HL-60 (cell line): ENCODE data around the gene ZFR.

Experiments used
- GABPA ChIP-seq: IDR thresholded peaks from 2 replicates; pipeline ENCODE4 v1.6.1; 2012; ENCODE audit warnings: low read depth
- POLR2AphosphoS5 ChIP-seq: IDR thresholded peaks from 2 replicates; pipeline ENCODE4 v1.6.1; 2012; ENCODE audit warnings: low read depth
- SPI1 ChIP-seq: IDR thresholded peaks from 2 replicates; pipeline ENCODE4 v1.6.1; 2012; ENCODE audit warnings: low read depth, mild to moderate bottlenecking, borderline replicate concordance
- TF ChIP-seq, protein P1 (sequence below): IDR thresholded peaks from one replicate; pipeline ENCODE4 v1.5.1; 2011; ENCODE audit warnings: low read length, control low read depth, inconsistent platforms; ENCODE audit not compliant: insufficient read depth
- TF ChIP-seq, protein P2 (sequence below): IDR thresholded peaks from 2 replicates; pipeline ENCODE4 v1.6.1; 2012; ENCODE audit warnings: low read depth; ENCODE audit not compliant: insufficient replicate concordance

DNA sequence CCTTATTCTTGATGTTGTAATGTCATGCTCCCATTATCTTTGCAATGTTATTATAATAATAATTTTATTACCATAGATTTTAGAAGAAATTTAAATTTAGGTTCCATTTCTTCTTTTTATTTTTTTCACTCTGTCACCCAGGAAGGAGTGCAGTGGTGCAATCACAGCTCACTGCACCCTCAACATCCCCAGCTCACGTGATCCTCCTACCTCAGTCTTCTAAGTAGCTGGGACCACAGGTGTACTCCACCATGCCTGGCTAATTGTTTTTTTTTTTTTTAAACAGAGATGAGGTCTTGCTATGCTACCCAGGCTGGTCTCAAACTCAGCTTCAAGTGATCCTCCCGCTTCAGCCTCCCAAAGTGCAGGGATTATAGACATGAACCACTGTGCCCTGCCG lies 11.9 kb downstream of the ZFR start:
- TF ChIP-seq, protein P1, sequence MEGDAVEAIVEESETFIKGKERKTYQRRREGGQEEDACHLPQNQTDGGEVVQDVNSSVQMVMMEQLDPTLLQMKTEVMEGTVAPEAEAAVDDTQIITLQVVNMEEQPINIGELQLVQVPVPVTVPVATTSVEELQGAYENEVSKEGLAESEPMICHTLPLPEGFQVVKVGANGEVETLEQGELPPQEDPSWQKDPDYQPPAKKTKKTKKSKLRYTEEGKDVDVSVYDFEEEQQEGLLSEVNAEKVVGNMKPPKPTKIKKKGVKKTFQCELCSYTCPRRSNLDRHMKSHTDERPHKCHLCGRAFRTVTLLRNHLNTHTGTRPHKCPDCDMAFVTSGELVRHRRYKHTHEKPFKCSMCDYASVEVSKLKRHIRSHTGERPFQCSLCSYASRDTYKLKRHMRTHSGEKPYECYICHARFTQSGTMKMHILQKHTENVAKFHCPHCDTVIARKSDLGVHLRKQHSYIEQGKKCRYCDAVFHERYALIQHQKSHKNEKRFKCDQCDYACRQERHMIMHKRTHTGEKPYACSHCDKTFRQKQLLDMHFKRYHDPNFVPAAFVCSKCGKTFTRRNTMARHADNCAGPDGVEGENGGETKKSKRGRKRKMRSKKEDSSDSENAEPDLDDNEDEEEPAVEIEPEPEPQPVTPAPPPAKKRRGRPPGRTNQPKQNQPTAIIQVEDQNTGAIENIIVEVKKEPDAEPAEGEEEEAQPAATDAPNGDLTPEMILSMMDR = no peak
- TF ChIP-seq POLR2AphosphoS5 = no peak
- no peak for TF ChIP-seq GABPA
- TF ChIP-seq SPI1 = no peak
- TF ChIP-seq, protein P2, sequence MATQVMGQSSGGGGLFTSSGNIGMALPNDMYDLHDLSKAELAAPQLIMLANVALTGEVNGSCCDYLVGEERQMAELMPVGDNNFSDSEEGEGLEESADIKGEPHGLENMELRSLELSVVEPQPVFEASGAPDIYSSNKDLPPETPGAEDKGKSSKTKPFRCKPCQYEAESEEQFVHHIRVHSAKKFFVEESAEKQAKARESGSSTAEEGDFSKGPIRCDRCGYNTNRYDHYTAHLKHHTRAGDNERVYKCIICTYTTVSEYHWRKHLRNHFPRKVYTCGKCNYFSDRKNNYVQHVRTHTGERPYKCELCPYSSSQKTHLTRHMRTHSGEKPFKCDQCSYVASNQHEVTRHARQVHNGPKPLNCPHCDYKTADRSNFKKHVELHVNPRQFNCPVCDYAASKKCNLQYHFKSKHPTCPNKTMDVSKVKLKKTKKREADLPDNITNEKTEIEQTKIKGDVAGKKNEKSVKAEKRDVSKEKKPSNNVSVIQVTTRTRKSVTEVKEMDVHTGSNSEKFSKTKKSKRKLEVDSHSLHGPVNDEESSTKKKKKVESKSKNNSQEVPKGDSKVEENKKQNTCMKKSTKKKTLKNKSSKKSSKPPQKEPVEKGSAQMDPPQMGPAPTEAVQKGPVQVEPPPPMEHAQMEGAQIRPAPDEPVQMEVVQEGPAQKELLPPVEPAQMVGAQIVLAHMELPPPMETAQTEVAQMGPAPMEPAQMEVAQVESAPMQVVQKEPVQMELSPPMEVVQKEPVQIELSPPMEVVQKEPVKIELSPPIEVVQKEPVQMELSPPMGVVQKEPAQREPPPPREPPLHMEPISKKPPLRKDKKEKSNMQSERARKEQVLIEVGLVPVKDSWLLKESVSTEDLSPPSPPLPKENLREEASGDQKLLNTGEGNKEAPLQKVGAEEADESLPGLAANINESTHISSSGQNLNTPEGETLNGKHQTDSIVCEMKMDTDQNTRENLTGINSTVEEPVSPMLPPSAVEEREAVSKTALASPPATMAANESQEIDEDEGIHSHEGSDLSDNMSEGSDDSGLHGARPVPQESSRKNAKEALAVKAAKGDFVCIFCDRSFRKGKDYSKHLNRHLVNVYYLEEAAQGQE = no peak
